HEK293 (cell line): ENCODE results near the gene SFXN3.

ENCODE experiments used
- HOXC10 ChIP-seq: sonication (generic); formaldehyde crosslinking; IDR thresholded peaks from 2 replicates; pipeline ENCODE4 v1.8.1; 2023; ENCODE audit warnings: mild to moderate bottlenecking, missing genetic modification reagents
- IKZF3 ChIP-seq: fragments of 450-650 bp; IDR thresholded peaks from 2 replicates; pipeline ENCODE4 v1.5.0; 2018; ENCODE audit warnings: missing biosample characterization, mild to moderate bottlenecking, missing genetic modification characterization, moderate library complexity
- REPIN1 ChIP-seq: fragments of 450-650 bp; formaldehyde crosslinking; IDR thresholded peaks from 2 replicates; pipeline ENCODE4 v1.5.1; 2017; ENCODE audit warnings: missing biosample characterization, missing genetic modification characterization, low read depth
- SALL2 ChIP-seq: fragments of 450-650 bp; formaldehyde crosslinking; IDR thresholded peaks from 2 replicates; pipeline ENCODE4 v1.5.0; 2017; ENCODE audit warnings: missing biosample characterization, mild to moderate bottlenecking, missing genetic modification characterization, borderline replicate concordance
- YY2 ChIP-seq: fragments of 450-650 bp; formaldehyde crosslinking; IDR thresholded peaks from 2 replicates; pipeline ENCODE4 v1.5.1; 2016; ENCODE audit warnings: missing biosample characterization, missing genetic modification characterization
- ZFP3 ChIP-seq: fragments of 450-650 bp; formaldehyde crosslinking; IDR thresholded peaks from 2 replicates; pipeline ENCODE4 v1.5.1; 2016; ENCODE audit warnings: low read depth, missing biosample characterization, missing genetic modification characterization
- ZNF10 ChIP-seq: fragments of 450-650 bp; formaldehyde crosslinking; IDR thresholded peaks from 2 replicates; pipeline ENCODE4 v1.5.1; 2017; ENCODE audit warnings: missing biosample characterization, missing genetic modification characterization
- ZNF138 ChIP-seq: fragments of 450-650 bp; formaldehyde crosslinking; IDR thresholded peaks from 2 replicates; pipeline ENCODE4 v1.5.1; 2016; ENCODE audit warnings: missing biosample characterization, missing genetic modification characterization, borderline replicate concordance
- ZNF24 ChIP-seq: fragments of 450-650 bp; formaldehyde crosslinking; IDR thresholded peaks from 2 replicates; pipeline ENCODE4 v1.5.1; 2016; ENCODE audit warnings: missing biosample characterization, missing genetic modification characterization
- ZNF423 ChIP-seq: fragments of 450-650 bp; formaldehyde crosslinking; IDR thresholded peaks from 2 replicates; pipeline ENCODE4 v1.5.1; 2016; ENCODE audit warnings: missing biosample characterization, missing genetic modification characterization
- ZNF501 ChIP-seq: fragments of 450-650 bp; formaldehyde crosslinking; IDR thresholded peaks from 2 replicates; pipeline ENCODE4 v1.5.1; 2016; ENCODE audit warnings: missing biosample characterization, missing genetic modification characterization
- ZNF629 ChIP-seq: fragments of 450-650 bp; formaldehyde crosslinking; IDR thresholded peaks from 2 replicates; pipeline ENCODE4 v1.5.1; 2017; ENCODE audit warnings: missing biosample characterization, missing genetic modification characterization
- ZNF664 ChIP-seq: fragments of 450-650 bp; formaldehyde crosslinking; IDR thresholded peaks from 2 replicates; pipeline ENCODE4 v1.5.1; 2016; ENCODE audit warnings: missing biosample characterization, missing genetic modification characterization
- ZNF837 ChIP-seq: fragments of 450-650 bp; formaldehyde crosslinking; IDR thresholded peaks from 2 replicates; pipeline ENCODE4 v1.5.1; 2016; ENCODE audit warnings: missing biosample characterization, missing genetic modification characterization
- TF ChIP-seq, protein P1 (sequence below): fragments of 450-650 bp; formaldehyde crosslinking; IDR thresholded peaks from 2 replicates; pipeline ENCODE4 v1.5.1; 2016; ENCODE audit warnings: missing biosample characterization, missing genetic modification characterization, borderline replicate concordance
- TF ChIP-seq, protein P2 (sequence below): fragments of 450-650 bp; formaldehyde crosslinking; IDR thresholded peaks from 2 replicates; pipeline ENCODE4 v1.5.1; 2016; ENCODE audit warnings: missing biosample characterization, missing genetic modification characterization
- TF ChIP-seq, protein P3 (sequence below): fragments of 450-650 bp; formaldehyde crosslinking; IDR thresholded peaks from 2 replicates; pipeline ENCODE4 v1.5.1; 2016; ENCODE audit warnings: missing biosample characterization, missing genetic modification characterization, borderline replicate concordance
- TF ChIP-seq, protein P4 (sequence below): fragments of 450-650 bp; IDR thresholded peaks from 2 replicates; pipeline ENCODE4 v1.5.1; 2018; ENCODE audit warnings: missing biosample characterization, missing genetic modification characterization
- TF ChIP-seq, protein P5 (sequence below): fragments of 450-650 bp; formaldehyde crosslinking; IDR thresholded peaks from 2 replicates; pipeline ENCODE4 v1.5.1; 2016; ENCODE audit warnings: missing biosample characterization, missing genetic modification characterization

SFXN3 gene

DNA sequence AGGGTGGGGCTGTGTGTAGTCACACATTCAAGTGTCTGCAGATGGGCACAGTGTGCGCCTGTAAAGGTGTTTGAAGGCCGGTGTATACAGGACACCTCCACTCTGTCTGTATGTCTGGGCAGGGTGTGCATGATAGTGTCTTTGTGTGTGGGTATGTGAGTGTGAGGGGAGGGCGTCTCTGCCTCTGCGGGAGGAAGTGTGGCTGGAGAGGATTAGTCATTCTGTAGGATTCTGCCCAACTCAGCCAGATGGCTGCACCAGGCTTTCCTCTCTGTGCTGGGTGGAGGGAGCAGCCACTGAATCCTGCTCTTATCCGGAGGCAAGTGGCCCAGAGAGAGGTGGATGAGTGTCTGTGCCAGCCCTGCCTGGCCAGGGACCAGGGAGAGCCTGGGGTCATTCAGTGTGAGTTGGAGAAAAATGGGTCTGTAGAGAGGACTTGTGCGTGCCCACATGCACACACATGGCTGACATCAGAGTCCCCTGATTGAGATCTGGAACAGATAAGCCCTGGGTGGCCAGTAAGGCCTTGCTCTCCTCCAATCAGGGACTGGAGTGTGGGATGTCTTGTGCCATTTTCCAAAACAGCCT is 1.7 kb downstream of the SFXN3 start (continued):
- TF ChIP-seq ZNF664 (tag by site-specific recombination) (no peak), ZNF24 (0 out of 2 replicates have a peak, but pooled peaks have one; percentile 80), SALL2 (tag by site-specific recombination) (no peak), ZNF423 (tag by site-specific recombination) (no peak), REPIN1 (no peak), ZNF10 (0 out of 2 replicates have a peak, but pooled peaks have one; percentile 41), YY2 (tag by site-specific recombination) (no peak), IKZF3 (tag by site-specific recombination) (no peak), HOXC10 (CRISPR knock-in tag) (no peak), ZNF138 (tag by site-specific recombination) (no peak), ZFP3 (tag by site-specific recombination) (no peak), ZNF501 (tag by site-specific recombination) (no peak), ZNF837 (tag by site-specific recombination) (no peak), ZNF629 (tag by site-specific recombination) (peak; percentile 73)
- TF ChIP-seq, protein P1, sequence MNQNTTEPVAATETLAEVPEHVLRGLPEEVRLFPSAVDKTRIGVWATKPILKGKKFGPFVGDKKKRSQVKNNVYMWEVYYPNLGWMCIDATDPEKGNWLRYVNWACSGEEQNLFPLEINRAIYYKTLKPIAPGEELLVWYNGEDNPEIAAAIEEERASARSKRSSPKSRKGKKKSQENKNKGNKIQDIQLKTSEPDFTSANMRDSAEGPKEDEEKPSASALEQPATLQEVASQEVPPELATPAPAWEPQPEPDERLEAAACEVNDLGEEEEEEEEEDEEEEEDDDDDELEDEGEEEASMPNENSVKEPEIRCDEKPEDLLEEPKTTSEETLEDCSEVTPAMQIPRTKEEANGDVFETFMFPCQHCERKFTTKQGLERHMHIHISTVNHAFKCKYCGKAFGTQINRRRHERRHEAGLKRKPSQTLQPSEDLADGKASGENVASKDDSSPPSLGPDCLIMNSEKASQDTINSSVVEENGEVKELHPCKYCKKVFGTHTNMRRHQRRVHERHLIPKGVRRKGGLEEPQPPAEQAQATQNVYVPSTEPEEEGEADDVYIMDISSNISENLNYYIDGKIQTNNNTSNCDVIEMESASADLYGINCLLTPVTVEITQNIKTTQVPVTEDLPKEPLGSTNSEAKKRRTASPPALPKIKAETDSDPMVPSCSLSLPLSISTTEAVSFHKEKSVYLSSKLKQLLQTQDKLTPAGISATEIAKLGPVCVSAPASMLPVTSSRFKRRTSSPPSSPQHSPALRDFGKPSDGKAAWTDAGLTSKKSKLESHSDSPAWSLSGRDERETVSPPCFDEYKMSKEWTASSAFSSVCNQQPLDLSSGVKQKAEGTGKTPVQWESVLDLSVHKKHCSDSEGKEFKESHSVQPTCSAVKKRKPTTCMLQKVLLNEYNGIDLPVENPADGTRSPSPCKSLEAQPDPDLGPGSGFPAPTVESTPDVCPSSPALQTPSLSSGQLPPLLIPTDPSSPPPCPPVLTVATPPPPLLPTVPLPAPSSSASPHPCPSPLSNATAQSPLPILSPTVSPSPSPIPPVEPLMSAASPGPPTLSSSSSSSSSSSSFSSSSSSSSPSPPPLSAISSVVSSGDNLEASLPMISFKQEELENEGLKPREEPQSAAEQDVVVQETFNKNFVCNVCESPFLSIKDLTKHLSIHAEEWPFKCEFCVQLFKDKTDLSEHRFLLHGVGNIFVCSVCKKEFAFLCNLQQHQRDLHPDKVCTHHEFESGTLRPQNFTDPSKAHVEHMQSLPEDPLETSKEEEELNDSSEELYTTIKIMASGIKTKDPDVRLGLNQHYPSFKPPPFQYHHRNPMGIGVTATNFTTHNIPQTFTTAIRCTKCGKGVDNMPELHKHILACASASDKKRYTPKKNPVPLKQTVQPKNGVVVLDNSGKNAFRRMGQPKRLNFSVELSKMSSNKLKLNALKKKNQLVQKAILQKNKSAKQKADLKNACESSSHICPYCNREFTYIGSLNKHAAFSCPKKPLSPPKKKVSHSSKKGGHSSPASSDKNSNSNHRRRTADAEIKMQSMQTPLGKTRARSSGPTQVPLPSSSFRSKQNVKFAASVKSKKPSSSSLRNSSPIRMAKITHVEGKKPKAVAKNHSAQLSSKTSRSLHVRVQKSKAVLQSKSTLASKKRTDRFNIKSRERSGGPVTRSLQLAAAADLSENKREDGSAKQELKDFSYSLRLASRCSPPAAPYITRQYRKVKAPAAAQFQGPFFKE (tag by site-specific recombination): no peak
- TF ChIP-seq, protein P2, sequence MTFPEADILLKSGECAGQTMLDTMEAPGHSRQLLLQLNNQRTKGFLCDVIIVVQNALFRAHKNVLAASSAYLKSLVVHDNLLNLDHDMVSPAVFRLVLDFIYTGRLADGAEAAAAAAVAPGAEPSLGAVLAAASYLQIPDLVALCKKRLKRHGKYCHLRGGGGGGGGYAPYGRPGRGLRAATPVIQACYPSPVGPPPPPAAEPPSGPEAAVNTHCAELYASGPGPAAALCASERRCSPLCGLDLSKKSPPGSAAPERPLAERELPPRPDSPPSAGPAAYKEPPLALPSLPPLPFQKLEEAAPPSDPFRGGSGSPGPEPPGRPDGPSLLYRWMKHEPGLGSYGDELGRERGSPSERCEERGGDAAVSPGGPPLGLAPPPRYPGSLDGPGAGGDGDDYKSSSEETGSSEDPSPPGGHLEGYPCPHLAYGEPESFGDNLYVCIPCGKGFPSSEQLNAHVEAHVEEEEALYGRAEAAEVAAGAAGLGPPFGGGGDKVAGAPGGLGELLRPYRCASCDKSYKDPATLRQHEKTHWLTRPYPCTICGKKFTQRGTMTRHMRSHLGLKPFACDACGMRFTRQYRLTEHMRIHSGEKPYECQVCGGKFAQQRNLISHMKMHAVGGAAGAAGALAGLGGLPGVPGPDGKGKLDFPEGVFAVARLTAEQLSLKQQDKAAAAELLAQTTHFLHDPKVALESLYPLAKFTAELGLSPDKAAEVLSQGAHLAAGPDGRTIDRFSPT: peak; percentile 59
- TF ChIP-seq, protein P3, sequence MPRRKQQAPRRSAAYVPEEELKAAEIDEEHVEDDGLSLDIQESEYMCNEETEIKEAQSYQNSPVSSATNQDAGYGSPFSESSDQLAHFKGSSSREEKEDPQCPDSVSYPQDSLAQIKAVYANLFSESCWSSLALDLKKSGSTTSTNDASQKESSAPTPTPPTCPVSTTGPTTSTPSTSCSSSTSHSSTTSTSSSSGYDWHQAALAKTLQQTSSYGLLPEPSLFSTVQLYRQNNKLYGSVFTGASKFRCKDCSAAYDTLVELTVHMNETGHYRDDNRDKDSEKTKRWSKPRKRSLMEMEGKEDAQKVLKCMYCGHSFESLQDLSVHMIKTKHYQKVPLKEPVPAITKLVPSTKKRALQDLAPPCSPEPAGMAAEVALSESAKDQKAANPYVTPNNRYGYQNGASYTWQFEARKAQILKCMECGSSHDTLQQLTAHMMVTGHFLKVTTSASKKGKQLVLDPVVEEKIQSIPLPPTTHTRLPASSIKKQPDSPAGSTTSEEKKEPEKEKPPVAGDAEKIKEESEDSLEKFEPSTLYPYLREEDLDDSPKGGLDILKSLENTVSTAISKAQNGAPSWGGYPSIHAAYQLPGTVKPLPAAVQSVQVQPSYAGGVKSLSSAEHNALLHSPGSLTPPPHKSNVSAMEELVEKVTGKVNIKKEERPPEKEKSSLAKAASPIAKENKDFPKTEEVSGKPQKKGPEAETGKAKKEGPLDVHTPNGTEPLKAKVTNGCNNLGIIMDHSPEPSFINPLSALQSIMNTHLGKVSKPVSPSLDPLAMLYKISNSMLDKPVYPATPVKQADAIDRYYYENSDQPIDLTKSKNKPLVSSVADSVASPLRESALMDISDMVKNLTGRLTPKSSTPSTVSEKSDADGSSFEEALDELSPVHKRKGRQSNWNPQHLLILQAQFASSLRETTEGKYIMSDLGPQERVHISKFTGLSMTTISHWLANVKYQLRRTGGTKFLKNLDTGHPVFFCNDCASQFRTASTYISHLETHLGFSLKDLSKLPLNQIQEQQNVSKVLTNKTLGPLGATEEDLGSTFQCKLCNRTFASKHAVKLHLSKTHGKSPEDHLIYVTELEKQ (tag by site-specific recombination): no peak
- TF ChIP-seq, protein P4, sequence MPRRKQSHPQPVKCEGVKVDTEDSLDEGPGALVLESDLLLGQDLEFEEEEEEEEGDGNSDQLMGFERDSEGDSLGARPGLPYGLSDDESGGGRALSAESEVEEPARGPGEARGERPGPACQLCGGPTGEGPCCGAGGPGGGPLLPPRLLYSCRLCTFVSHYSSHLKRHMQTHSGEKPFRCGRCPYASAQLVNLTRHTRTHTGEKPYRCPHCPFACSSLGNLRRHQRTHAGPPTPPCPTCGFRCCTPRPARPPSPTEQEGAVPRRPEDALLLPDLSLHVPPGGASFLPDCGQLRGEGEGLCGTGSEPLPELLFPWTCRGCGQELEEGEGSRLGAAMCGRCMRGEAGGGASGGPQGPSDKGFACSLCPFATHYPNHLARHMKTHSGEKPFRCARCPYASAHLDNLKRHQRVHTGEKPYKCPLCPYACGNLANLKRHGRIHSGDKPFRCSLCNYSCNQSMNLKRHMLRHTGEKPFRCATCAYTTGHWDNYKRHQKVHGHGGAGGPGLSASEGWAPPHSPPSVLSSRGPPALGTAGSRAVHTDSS (tag by site-specific recombination): no peak
- TF ChIP-seq, protein P5, sequence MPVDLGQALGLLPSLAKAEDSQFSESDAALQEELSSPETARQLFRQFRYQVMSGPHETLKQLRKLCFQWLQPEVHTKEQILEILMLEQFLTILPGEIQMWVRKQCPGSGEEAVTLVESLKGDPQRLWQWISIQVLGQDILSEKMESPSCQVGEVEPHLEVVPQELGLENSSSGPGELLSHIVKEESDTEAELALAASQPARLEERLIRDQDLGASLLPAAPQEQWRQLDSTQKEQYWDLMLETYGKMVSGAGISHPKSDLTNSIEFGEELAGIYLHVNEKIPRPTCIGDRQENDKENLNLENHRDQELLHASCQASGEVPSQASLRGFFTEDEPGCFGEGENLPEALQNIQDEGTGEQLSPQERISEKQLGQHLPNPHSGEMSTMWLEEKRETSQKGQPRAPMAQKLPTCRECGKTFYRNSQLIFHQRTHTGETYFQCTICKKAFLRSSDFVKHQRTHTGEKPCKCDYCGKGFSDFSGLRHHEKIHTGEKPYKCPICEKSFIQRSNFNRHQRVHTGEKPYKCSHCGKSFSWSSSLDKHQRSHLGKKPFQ: peak; percentile 26; the same call in 1 of the 2 replicates
